ENCODE results near the gene LEF1. TPM values are rescaled to one million over a fixed set of nuclear protein-coding genes. Genes with fewer than 3 reads are reported as not detected.

The LEF1 gene
- total and polyA plus RNA-seq, 2 of the 8 experiments (the other 6 are each of a cell fraction or from before 2014, with no cell fraction given): 2.6 to 5.2 TPM

DNA sequence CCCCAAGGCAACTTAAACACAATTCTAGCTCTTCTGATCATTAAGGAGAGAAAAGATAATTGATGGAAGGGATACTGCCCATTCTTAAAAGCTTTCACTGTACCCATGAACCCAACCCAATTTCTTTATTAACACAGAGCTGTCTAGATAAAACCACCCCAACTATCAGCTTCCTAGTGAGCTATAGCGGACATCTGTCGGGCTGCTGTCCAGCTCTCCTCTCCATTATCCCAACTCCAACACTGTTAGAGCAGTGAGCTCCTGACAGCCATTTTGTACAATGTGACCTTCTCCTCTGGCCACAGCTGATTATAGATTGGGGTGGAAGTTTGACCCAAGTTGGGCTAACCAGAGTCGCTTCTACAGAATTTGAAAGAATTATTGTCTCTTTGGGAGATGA is 112.9 kb downstream of the LEF1 start:
- H4K8ac ChIP-seq (ENCODE audit: extremely low read depth, insufficient read depth, low read length): no peak overlapping the region
- no peak overlapping the region for H3K27ac ChIP-seq (ENCODE audit: low read depth, low read length)
- H3K9me3 ChIP-seq (ENCODE audit: insufficient read depth in 2 of 2, low read depth in 1 of 2, low read length in 1 of 2): no peaks in the 10 kb centered on the region
- H4K20me1 ChIP-seq (replicated peaks in 1 of 2; ENCODE audit: control insufficient read depth in 1 of 2, insufficient read depth in 2 of 2, low read length in 2 of 2): no peaks in the 10 kb centered on the region
- DNase-seq (ENCODE audit: low read depth in 1 of 2, low spot score in 2 of 2) (no peak), FAIRE-seq (no peak)
- no peaks in the 10 kb centered on the region for H3K27me3 ChIP-seq (replicated peaks in 1 of 4; ENCODE audit: control insufficient read depth in 3 of 4, extremely low read depth in 1 of 4, insufficient read depth in 3 of 4, low read length in 3 of 4)
- no peak overlapping the region for H4K91ac ChIP-seq (replicated peaks; ENCODE audit: insufficient read length, low read length)
- CTCF ChIA-PET (ENCODE audit: partially characterized antibody): interaction anchor here (0.5 to 2.0 kb wide), 5 partner anchors 12 to 581 kb away, joined by 3 to 7 read pairs (median 4); no protein-coding TSS in a partner anchor
- no peak overlapping the region for H2AK5ac ChIP-seq (ENCODE audit: low read depth, low read length)
- no peak overlapping the region for H4K5ac ChIP-seq (ENCODE audit: insufficient read length, low read depth, low read length)
- H3K79me2 ChIP-seq (ENCODE audit: control insufficient read depth in 1 of 2, insufficient read depth in 2 of 2, low read length in 2 of 2): no peaks in the 10 kb centered on the region
- no peak overlapping the region for H3K56ac ChIP-seq (replicated peaks; ENCODE audit: insufficient read length, low read depth, low read length)
- H2BK120ac ChIP-seq (replicated peaks; ENCODE audit: low read depth, low read length): no peak overlapping the region
- no peak for TF ChIP-seq CBX8 (IDR thresholded peaks at IDR 0.05; ENCODE audit: borderline replicate concordance, low read depth, low read length)
- no peak for TF ChIP-seq ASH2L (IDR thresholded peaks at IDR 0.05; ENCODE audit: low read length)
- TF ChIP-seq CEBPB (IDR thresholded peaks at IDR 0.05; ENCODE audit: low read depth, low read length): no peak
- TF ChIP-seq POU5F1 (IDR thresholded peaks at IDR 0.05; ENCODE audit: low read depth, low read length): no peak
- TF ChIP-seq PHF8 (conservative IDR thresholded peaks at IDR 0.05; ENCODE audit: low read depth, low read length): no peak
- no peak for TF ChIP-seq TAF1 (IDR thresholded peaks at IDR 0.05; ENCODE audit: low read depth, low read length)
- no peak for TF ChIP-seq TCF12 (IDR thresholded peaks at IDR 0.05; ENCODE audit: low read depth, low read length)
- no peak overlapping the region for H3K4ac ChIP-seq (replicated peaks; ENCODE audit: insufficient read length, low read depth, low read length)
- H3K23me2 ChIP-seq (ENCODE audit: low read depth, low read length): no peaks in the 10 kb centered on the region
- no peak overlapping the region for H2BK20ac ChIP-seq (ENCODE audit: low read length)
- no peak overlapping the region for H2BK12ac ChIP-seq (ENCODE audit: low read depth, low read length)
- H2BK15ac ChIP-seq (ENCODE audit: low read length): no peak overlapping the region
- no peak overlapping the region for H3K18ac ChIP-seq (ENCODE audit: extremely low read depth, low read length)
- H3K4me3 ChIP-seq (ENCODE audit: extremely low read depth in 1 of 4, insufficient read depth in 2 of 4, low read depth in 3 of 4, low read length in 4 of 4): no peak overlapping the region
- H3K36me3 ChIP-seq (ENCODE audit: control insufficient read depth in 2 of 4, insufficient read depth in 4 of 4, low read length in 3 of 4): no peaks in the 10 kb centered on the region
- H3K9ac ChIP-seq (replicated peaks in 1 of 4; ENCODE audit: extremely low read depth in 1 of 4, low read depth in 3 of 4, low read length in 3 of 4): no peak overlapping the region
- H3K4me2 ChIP-seq (ENCODE audit: insufficient read depth in 1 of 2, low read depth in 2 of 2, low read length in 2 of 2): no peak overlapping the region
- H3K23ac ChIP-seq (ENCODE audit: insufficient read length): no peak overlapping the region
- H3K14ac ChIP-seq (ENCODE audit: insufficient read length): no peak overlapping the region
- no peak overlapping the region for H2BK5ac ChIP-seq (ENCODE audit: low read depth, low read length)
- 91% methylated on average over 3 of the region's 3 CpGs; no CpG with 5 or more reads in 1 of the 2 experiments for WGBS, 2 experiments (ENCODE audit: extremely low coverage in 1 of 2, insufficient coverage in 1 of 2, insufficient read length in 1 of 2, insufficient replicate concordance in 2 of 2, low coverage in 1 of 2, low lambda C conversion rate in 2 of 2, missing lambda C conversion rate in 1 of 2)
- no peaks in the 10 kb centered on the region; a peak in 2 of 7 replicates for H3K4me1 ChIP-seq (replicated peaks in 1 of 4; ENCODE audit: control insufficient read depth in 3 of 4, insufficient read depth in 4 of 4, low read length in 3 of 4)
- no peaks in the 10 kb centered on the region for H3K79me1 ChIP-seq (ENCODE audit: low read depth, low read length)
- H2AFZ ChIP-seq (ENCODE audit: low read length): no peak overlapping the region
- POLR2A ChIA-PET (ENCODE audit: partially characterized antibody): no interaction called here

Data from H1 (cell line).